HG02970 (cell line): ENCODE measurements around the gene RAB20.
"Not testable (repeated sequence)": the region's sequence is repeated elsewhere in the genome, so short reads cannot be mapped to it uniquely, and the experiment has no call there.

Experiments used
- ATAC-seq: cut with Tn5 transposase; IDR thresholded peaks from one replicate; pipeline ENCODE4 v1.9.1; 2021; ENCODE audit warnings: mild to moderate bottlenecking, moderate library complexity, moderate number of reproducible peaks; ENCODE audit not compliant: unreplicated experiment, low FRiP score

Gene RAB20

GRCh38 chr13:110512198-110512740 lies 49.3 kb downstream of the RAB20 start:
- no peak for ATAC-seq

- ATAC-seq = no peak
Measured at GRCh38 chr13:110511509-110512181, 49.9 kb downstream of the RAB20 start.

GRCh38 chr13:110509971-110510786 lies 51.3 kb downstream of the RAB20 start:
- ATAC-seq = no peak

- no peak for ATAC-seq
Measured at GRCh38 chr13:110509478-110509926, 52.0 kb downstream of the RAB20 start.

- ATAC-seq = no peak
Measured at GRCh38 chr13:110507678-110508381, 53.7 kb downstream of the RAB20 start.

GRCh38 chr13:110506859-110507566 lies 54.5 kb downstream of the RAB20 start:
- ATAC-seq = no peak

- ATAC-seq = no peak
Measured at GRCh38 chr13:110506396-110506795, 55.1 kb downstream of the RAB20 start.

- ATAC-seq = no peak
Measured at GRCh38 chr13:110505594-110505993, 55.9 kb downstream of the RAB20 start.

- ATAC-seq = no peak
Measured at GRCh38 chr13:110503979-110504499, 57.5 kb downstream of the RAB20 start.

GRCh38 chr13:110503037-110503901 lies 58.3 kb downstream of the RAB20 start:
- ATAC-seq = no peak

- no peak for ATAC-seq
Measured at GRCh38 chr13:110501188-110501587, 60.3 kb downstream of the RAB20 start.

- ATAC-seq = no peak
Measured at GRCh38 chr13:110500341-110500740, 61.2 kb downstream of the RAB20 start.

GRCh38 chr13:110499621-110500281 lies 61.8 kb downstream of the RAB20 start:
- no peak for ATAC-seq

- ATAC-seq = no peak
Measured at GRCh38 chr13:110498765-110499164, 62.8 kb downstream of the RAB20 start.

GRCh38 chr13:110498327-110498726 lies 63.2 kb downstream of the RAB20 start:
- ATAC-seq = no peak

GRCh38 chr13:110497896-110498295 lies 63.6 kb downstream of the RAB20 start:
- not testable (repeated sequence) for ATAC-seq

- ATAC-seq = no peak
Measured at GRCh38 chr13:110497003-110497402, 64.5 kb downstream of the RAB20 start.

- no peak for ATAC-seq
Measured at GRCh38 chr13:110496281-110496680, 65.2 kb downstream of the RAB20 start.

- ATAC-seq = no peak
Measured at GRCh38 chr13:110495881-110496280, 65.6 kb downstream of the RAB20 start.
